HFFc6 (cell line): ENCODE results near the gene TRIM2. TPM values are rescaled to one million over a fixed set of nuclear protein-coding genes. Genes with fewer than 3 reads are reported as not detected.

Experiments used
- DNase-seq: peaks from one replicate; pipeline ENCODE4 v3.0.0-alpha.2; 2018
- H3K27ac Mint-ChIP-seq: 2 replicates; pipeline ENCODE4 v1.8.0; 2020; ENCODE audit warnings: mild to moderate bottlenecking, mixed read lengths
- H3K27me3 Mint-ChIP-seq: 2 replicates; pipeline ENCODE4 v1.8.0; 2021; ENCODE audit warnings: mild to moderate bottlenecking, moderate library complexity, mixed read lengths; ENCODE audit not compliant: insufficient read depth
- H3K36me3 Mint-ChIP-seq: 2 replicates; pipeline ENCODE4 v1.8.0; 2021; ENCODE audit warnings: low read depth, mixed read lengths
- H3K4me1 Mint-ChIP-seq: 2 replicates; pipeline ENCODE4 v1.8.0; 2020; ENCODE audit warnings: low read depth, mixed read lengths
- H3K4me3 Mint-ChIP-seq: 2 replicates; pipeline ENCODE4 v1.8.0; 2020; ENCODE audit warnings: mild to moderate bottlenecking, moderate library complexity, mixed read lengths
- H3K9me3 Mint-ChIP-seq: 2 replicates; pipeline ENCODE4 v1.8.0; 2020; ENCODE audit warnings: mild to moderate bottlenecking, mixed read lengths
- total RNA-seq, 6 experiments: library from RNA; stranded (reverse); fragmentation: NEBNext Ultra II Directional; extraction: Animal tissue kit (Norgen Biotek cat#: 25700); gene quantifications; 2 replicates in 1 of 6; 3 replicates in 5 of 6; pipeline ENCODE4 v1.2.3, GENCODE V29; 2021
- TF ChIP-seq, protein P1 (sequence below): fragments of 200-600 bp; sonication (generic); IDR thresholded peaks from 2 replicates; pipeline ENCODE4 v1.5.0; 2021; ENCODE audit warnings: antibody characterized with exemption, mild to moderate bottlenecking

Gene TRIM2
- total RNA-seq, 6 experiments from 2014 or later: 32.3 to 39.6 (median 34.9) TPM

- H3K9me3 Mint-ChIP-seq: peaks cover 8% of the 10 kb centered on the region; the same call in 1 of the 2 replicates
- H3K27me3 Mint-ChIP-seq: no peaks in the 10 kb centered on the region
- TF ChIP-seq, protein P1, sequence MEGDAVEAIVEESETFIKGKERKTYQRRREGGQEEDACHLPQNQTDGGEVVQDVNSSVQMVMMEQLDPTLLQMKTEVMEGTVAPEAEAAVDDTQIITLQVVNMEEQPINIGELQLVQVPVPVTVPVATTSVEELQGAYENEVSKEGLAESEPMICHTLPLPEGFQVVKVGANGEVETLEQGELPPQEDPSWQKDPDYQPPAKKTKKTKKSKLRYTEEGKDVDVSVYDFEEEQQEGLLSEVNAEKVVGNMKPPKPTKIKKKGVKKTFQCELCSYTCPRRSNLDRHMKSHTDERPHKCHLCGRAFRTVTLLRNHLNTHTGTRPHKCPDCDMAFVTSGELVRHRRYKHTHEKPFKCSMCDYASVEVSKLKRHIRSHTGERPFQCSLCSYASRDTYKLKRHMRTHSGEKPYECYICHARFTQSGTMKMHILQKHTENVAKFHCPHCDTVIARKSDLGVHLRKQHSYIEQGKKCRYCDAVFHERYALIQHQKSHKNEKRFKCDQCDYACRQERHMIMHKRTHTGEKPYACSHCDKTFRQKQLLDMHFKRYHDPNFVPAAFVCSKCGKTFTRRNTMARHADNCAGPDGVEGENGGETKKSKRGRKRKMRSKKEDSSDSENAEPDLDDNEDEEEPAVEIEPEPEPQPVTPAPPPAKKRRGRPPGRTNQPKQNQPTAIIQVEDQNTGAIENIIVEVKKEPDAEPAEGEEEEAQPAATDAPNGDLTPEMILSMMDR: no peak
- no peak for DNase-seq
- H3K36me3 Mint-ChIP-seq: peaks cover 8% of the 10 kb centered on the region; the same call in 1 of the 2 replicates
- no peak overlapping the region for H3K4me3 Mint-ChIP-seq
- H3K27ac Mint-ChIP-seq: no peak overlapping the region
- H3K4me1 Mint-ChIP-seq: peaks cover 27% of the 10 kb centered on the region
Measured at GRCh38 chr4:153261461-153261860, 57.2 kb downstream of the TRIM2 start.

DNA sequence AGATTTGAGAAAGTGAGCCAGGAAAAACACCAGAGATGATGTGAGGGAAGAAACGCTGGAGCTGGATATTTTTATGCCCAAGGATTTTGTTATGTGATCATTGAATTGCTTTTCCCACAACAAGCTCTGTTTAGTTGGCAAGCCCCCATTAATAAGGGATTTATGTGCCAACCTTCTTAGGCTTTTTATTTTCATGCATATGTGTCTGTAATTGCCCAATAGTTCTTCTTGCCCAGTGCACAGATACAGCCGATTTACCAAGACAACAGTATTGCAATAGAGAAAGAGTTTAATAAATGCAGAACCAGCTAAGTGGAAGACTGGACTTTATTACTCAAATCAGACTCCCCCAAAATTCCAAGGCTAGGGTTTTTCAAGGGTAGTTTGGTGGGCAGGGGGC is 57.7 kb downstream of the TRIM2 start:
- Mint-ChIP-seq H3K4me3 (no peak overlapping the region), H3K9me3 (peaks cover 8% of the 10 kb centered on the region; the same call in 1 of the 2 replicates), H3K27me3 (no peaks in the 10 kb centered on the region), H3K4me1 (peaks cover 27% of the 10 kb centered on the region), H3K36me3 (peaks cover 8% of the 10 kb centered on the region; the same call in 1 of the 2 replicates), H3K27ac (no peak overlapping the region)
- DNase-seq: no peak
- TF ChIP-seq, protein P1: no peak

DNA sequence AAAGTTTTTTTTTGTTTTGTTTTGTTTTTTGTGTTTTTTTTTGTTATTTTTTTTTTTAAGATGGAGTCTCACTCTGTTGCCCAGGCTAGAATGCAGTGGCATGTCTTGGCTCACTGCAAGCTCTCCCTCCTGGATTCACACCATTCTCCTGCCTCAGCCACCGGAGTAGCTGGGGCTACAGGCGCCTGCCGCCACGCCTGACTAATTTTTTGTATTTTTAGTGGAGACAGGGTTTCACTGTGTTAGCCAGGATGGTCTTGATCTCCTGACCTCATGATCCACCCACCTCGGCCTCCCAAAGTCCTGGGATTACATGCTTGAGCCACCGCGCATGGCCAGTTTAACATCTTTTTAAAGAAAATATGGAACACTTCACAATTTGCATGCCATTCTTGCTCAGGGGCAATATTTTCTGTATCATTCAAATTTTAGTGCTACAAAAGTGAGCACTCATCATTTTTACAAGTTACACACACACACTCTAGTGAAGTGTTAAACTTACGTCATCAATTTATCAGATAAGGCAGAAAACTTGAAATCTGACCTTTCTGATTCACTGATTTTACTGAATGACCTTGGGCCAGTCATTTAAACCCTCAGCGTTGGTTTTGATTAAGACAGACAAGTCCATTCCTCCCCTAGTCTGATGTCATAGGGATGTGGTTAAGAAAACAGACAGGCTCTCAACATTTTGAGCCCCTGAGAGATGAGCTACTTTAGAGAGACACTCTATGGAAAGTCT is 61.2 kb downstream of the TRIM2 start:
- Mint-ChIP-seq H3K27ac (no peak overlapping the region), H3K36me3 (peaks cover 8% of the 10 kb centered on the region; the same call in 1 of the 2 replicates), H3K27me3 (no peaks in the 10 kb centered on the region), H3K4me3 (no peak overlapping the region), H3K9me3 (peaks cover 8% of the 10 kb centered on the region; the same call in 1 of the 2 replicates), H3K4me1 (peaks cover 21% of the 10 kb centered on the region)
- DNase-seq: no peak
- TF ChIP-seq, protein P1: no peak

DNA sequence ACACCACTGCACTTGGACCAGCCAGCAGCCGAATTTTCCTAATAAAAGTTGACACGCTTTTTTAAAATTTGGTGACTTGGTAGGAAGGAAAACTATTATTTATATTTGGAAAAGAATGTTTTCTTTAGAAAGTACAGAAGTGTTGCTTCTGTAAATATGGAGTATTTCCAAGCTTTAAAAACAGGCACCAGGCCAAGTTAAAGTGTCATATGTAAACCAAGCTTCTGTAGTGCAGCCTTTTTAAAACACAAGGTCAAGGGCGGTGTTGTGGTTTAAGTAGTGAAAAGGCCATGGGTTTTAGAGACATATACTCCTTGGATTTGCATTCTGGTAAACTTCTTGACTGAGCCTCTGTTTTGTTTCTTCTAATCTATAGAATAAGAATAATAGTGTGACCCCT is 62.7 kb downstream of the TRIM2 start:
- Mint-ChIP-seq H3K4me3 (no peak overlapping the region), H3K36me3 (peaks cover 2% of the 10 kb centered on the region; the same call in 1 of the 2 replicates), H3K4me1 (peaks cover 6% of the 10 kb centered on the region), H3K27ac (no peak overlapping the region), H3K27me3 (no peaks in the 10 kb centered on the region), H3K9me3 (peaks cover 1% of the 10 kb centered on the region; the same call in 1 of the 2 replicates)
- TF ChIP-seq, protein P1: no peak
- no peak for DNase-seq

GRCh38 chr4:153267890-153268289 is 63.6 kb downstream of the TRIM2 start:
- no peak overlapping the region for H3K4me3 Mint-ChIP-seq
- H3K27ac Mint-ChIP-seq: no peak overlapping the region
- no peak for DNase-seq
- TF ChIP-seq, protein P1: no peak
- H3K4me1 Mint-ChIP-seq: peaks cover 6% of the 10 kb centered on the region; the same call in 1 of the 2 replicates
- no peaks in the 10 kb centered on the region for H3K27me3 Mint-ChIP-seq
- H3K9me3 Mint-ChIP-seq: no peaks in the 10 kb centered on the region
- no peaks in the 10 kb centered on the region; the same call in 1 of the 2 replicates for H3K36me3 Mint-ChIP-seq
